ENCODE results near the gene RRP1B.

GRCh38 chr21:43619856-43620255 is 39.5 kb upstream of the RRP1B start:
- TF ChIP-seq RAD21 (IDR thresholded peaks at IDR 0.05) (peak; percentile 27 to 47), RXRA (IDR thresholded peaks at IDR 0.05) (no peak), REST (IDR thresholded peaks at IDR 0.05) (no peak), JUND (IDR thresholded peaks at IDR 0.05) (no peak), ZBTB33 (IDR thresholded peaks at IDR 0.05) (no peak), CTCF (IDR thresholded peaks at IDR 0.05; ENCODE audit: low read depth, low read length, missing input control) (peak; percentile 21), SP1 (IDR thresholded peaks at IDR 0.05) (no peak), MAX (IDR thresholded peaks at IDR 0.05) (no peak)

All from liver (tissue), 3 donors.